Neural crest cell (in vitro differentiated cells): ENCODE data around the gene OXSR1. TPM values are rescaled to one million over a fixed set of nuclear protein-coding genes. Genes with fewer than 3 reads are reported as not detected.

Experiments
- DNase-seq: peaks from one replicate; pipeline ENCODE4 v3.0.0; 2021; ENCODE audit warnings: low read depth, mixed read lengths, low spot score
- H3K27ac Mint-ChIP-seq: one replicate; pipeline ENCODE4 v1.8.0; 2021; ENCODE audit warnings: mild to moderate bottlenecking, mixed read lengths; ENCODE audit not compliant: unreplicated experiment
- H3K27me3 Mint-ChIP-seq: 2 replicates; pipeline ENCODE4 v1.8.0; 2021; ENCODE audit warnings: low read depth, mild to moderate bottlenecking, mixed read lengths
- H3K36me3 Mint-ChIP-seq: 2 replicates; pipeline ENCODE4 v1.8.0; 2021; ENCODE audit warnings: low read depth, mild to moderate bottlenecking, mixed read lengths
- H3K4me1 Mint-ChIP-seq: 2 replicates; pipeline ENCODE4 v1.8.0; 2021; ENCODE audit warnings: mixed read lengths
- H3K4me3 Mint-ChIP-seq: one replicate; pipeline ENCODE4 v1.8.0; 2021; ENCODE audit warnings: mild to moderate bottlenecking, mixed read lengths
- H3K9me3 Mint-ChIP-seq: 2 replicates; pipeline ENCODE4 v1.8.0; 2021; ENCODE audit warnings: mixed read lengths
- total RNA-seq: library from RNA; stranded (reverse); gene quantifications from 2 replicates; pipeline ENCODE4 v1.2.1, GENCODE V29; 2021
- TF ChIP-seq, protein P1 (sequence below): fragments of 200-600 bp; sonication (generic); conservative IDR thresholded peaks from 2 replicates; pipeline ENCODE4 v1.5.0; 2021; ENCODE audit warnings: antibody characterized with exemption, mild to moderate bottlenecking

The OXSR1 gene
- total RNA-seq, 1 donor from 2014 or later: 48.4 TPM

DNA sequence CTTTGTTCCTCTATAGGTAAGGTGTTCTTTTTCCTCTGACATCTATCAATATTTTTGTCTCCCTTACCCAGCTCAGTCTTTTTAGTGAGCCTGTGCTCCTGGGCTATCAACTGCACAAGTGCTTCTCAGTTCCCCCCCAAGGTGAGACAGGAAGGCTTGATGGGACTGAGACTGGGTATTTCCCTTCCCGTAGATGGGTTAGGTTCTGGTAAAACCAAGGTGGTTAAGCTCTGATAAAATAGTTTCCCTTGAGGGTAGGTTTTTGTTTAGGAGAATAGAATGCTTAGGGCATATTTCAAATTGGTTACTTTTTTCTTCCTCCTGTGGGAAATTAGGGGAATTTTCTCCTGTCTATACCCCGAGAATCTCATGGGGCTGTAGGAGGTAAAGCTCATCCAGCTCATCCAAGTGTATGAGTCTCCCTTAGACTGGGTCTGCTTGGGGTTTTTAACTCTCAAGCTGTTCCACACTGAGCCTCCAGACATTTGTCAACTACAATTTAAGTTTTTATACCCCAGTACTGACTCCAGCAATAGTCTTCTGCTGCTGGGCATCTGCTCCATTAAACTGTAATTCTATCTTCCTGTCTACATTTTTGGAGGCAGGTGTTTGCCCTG lies 44.9 kb downstream of the OXSR1 start:
- TF ChIP-seq, protein P1, sequence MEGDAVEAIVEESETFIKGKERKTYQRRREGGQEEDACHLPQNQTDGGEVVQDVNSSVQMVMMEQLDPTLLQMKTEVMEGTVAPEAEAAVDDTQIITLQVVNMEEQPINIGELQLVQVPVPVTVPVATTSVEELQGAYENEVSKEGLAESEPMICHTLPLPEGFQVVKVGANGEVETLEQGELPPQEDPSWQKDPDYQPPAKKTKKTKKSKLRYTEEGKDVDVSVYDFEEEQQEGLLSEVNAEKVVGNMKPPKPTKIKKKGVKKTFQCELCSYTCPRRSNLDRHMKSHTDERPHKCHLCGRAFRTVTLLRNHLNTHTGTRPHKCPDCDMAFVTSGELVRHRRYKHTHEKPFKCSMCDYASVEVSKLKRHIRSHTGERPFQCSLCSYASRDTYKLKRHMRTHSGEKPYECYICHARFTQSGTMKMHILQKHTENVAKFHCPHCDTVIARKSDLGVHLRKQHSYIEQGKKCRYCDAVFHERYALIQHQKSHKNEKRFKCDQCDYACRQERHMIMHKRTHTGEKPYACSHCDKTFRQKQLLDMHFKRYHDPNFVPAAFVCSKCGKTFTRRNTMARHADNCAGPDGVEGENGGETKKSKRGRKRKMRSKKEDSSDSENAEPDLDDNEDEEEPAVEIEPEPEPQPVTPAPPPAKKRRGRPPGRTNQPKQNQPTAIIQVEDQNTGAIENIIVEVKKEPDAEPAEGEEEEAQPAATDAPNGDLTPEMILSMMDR: no peak
- H3K9me3 Mint-ChIP-seq: no peaks in the 10 kb centered on the region
- H3K27me3 Mint-ChIP-seq: no peaks in the 10 kb centered on the region
- H3K27ac Mint-ChIP-seq: no peak overlapping the region
- H3K4me1 Mint-ChIP-seq: no peaks in the 10 kb centered on the region
- peaks cover 2% of the 10 kb centered on the region for H3K36me3 Mint-ChIP-seq
- no peak overlapping the region for H3K4me3 Mint-ChIP-seq
- DNase-seq: no peak

DNA sequence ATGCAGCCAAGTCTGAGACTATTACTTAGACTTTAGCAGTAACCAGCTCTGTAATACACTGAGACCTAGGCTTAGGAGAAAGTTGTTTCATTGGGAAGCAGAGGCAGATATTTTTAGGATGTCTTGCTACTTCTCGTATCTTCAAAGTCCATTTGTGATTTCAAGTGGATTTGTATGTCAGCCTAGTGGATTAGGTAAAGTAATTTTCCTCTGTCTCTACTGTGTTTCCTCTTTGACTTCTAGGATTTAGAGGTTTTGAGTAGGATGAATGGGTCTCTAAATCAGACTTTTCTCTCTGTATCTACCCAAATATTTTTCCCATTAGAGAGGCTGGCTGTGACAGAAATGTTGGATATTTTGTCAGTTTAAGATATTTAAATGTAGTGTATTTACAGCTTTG lies 46.8 kb downstream of the OXSR1 start:
- no peaks in the 10 kb centered on the region for H3K4me1 Mint-ChIP-seq
- TF ChIP-seq, protein P1: no peak
- H3K27ac Mint-ChIP-seq: no peak overlapping the region
- H3K9me3 Mint-ChIP-seq: no peaks in the 10 kb centered on the region
- no peak overlapping the region for H3K4me3 Mint-ChIP-seq
- H3K36me3 Mint-ChIP-seq: peaks cover 4% of the 10 kb centered on the region
- H3K27me3 Mint-ChIP-seq: no peaks in the 10 kb centered on the region
- DNase-seq: no peak

DNA sequence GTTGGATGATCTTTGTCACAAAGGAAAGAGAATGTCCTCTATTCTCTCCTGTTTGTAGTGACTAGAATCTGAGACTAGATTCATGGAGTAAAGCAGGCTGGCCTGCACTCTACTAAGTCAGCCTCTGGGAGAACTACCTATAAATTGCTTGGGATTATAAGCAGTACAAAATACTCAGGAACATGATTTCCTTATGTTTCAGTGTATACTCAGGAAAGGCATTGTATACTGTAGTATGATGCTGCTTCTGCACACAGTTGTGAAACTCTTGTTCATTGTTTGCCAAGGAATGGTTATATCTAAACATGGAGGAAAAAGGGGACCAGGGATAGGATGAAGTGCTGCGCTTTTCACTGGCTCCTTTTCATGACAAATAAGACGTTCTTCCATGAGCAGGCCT lies 49.2 kb downstream of the OXSR1 start:
- Mint-ChIP-seq H3K27me3 (no peaks in the 10 kb centered on the region), H3K4me1 (no peaks in the 10 kb centered on the region), H3K9me3 (no peaks in the 10 kb centered on the region), H3K27ac (no peak overlapping the region), H3K36me3 (peaks cover 10% of the 10 kb centered on the region), H3K4me3 (no peak overlapping the region)
- TF ChIP-seq, protein P1: no peak
- no peak for DNase-seq

DNA sequence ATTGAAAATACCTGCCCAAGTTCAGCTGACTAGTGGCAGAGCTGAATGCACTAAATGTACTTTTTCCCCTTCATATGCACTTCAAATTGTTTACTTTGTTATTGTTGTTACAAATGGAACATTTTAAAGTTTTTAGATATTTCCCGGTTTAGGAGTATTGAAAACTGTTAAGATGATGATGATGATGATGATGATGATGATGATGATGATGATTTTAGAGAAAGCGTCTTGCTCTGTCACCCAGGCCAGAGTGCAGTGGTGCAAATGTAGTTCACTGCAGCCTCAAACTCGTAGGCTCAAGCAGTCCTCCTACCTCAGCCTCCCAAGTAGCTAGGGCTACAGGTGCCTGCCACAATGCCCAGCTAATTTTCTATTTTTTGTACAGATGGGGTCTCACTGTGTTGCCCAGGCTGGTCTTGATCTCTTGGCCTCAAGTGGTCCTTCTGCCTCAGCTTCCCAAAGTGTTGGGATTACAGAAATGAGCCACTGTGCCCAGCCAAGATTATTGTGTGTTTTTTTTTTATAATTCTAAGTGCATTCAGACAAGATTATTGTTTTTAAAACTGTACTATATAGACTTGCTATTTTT lies 54.4 kb downstream of the OXSR1 start:
- TF ChIP-seq, protein P1: no peak

DNA sequence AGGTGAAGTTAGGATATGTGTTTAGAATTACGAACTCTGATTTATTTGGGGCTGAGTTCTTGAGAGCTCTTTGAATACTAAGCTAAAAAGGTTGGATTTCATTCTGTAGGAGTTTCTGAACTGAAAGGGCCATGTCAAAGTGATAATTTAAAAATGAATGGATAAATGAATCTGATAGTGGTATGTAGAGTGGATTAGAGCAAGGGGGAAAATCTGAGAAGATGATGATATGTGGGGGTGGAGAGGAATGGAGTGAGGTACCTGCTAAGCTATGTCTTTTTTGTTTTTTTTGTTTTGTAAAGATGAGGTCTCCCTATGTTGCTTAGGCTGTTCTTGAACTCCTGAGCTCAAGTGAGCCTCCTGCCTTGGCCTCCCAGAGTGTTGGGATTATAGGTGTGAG lies 55.7 kb downstream of the OXSR1 start:
- H3K9me3 Mint-ChIP-seq: no peaks in the 10 kb centered on the region
- no peak overlapping the region for H3K4me3 Mint-ChIP-seq
- peaks cover 15% of the 10 kb centered on the region for H3K36me3 Mint-ChIP-seq
- no peak overlapping the region for H3K27ac Mint-ChIP-seq
- no peaks in the 10 kb centered on the region for H3K4me1 Mint-ChIP-seq
- H3K27me3 Mint-ChIP-seq: no peaks in the 10 kb centered on the region
- no peak for DNase-seq
- TF ChIP-seq, protein P1: no peak

More for the DNA sequence above, 54.4 kb downstream of the OXSR1 start:
- no peak overlapping the region for H3K4me3 Mint-ChIP-seq
- no peaks in the 10 kb centered on the region for H3K4me1 Mint-ChIP-seq
- H3K9me3 Mint-ChIP-seq: no peaks in the 10 kb centered on the region
- H3K36me3 Mint-ChIP-seq: peaks cover 15% of the 10 kb centered on the region
- H3K27me3 Mint-ChIP-seq: no peaks in the 10 kb centered on the region
- H3K27ac Mint-ChIP-seq: no peak overlapping the region
- no peak for DNase-seq
